Transverse colon (tissue), 4 donors: ENCODE results near the gene TMEM233. TPM values are rescaled to one million over a fixed set of nuclear protein-coding genes. Genes with fewer than 3 reads are reported as not detected.

ENCODE experiments used
- DNase-seq: peaks from one replicate; pipeline ENCODE4 v3.0.0-alpha.2; 2019
- H3K27ac ChIP-seq, 4 donors: fragments of 200-600 bp; sonication (generic); 2 replicates each; pipeline ENCODE4 v1.5.1; 2016 to 2018; ENCODE audit warnings: inconsistent platforms in 4 of 4
- H3K27me3 ChIP-seq: fragments of 200-600 bp; sonication (generic); 2 replicates; pipeline ENCODE4 v1.5.1; 2017; ENCODE audit warnings: inconsistent platforms
- H3K36me3 ChIP-seq, 4 donors: fragments of 200-600 bp; sonication (generic); 2 replicates each; pipeline ENCODE4 v1.5.1; 2017 to 2019; ENCODE audit warnings: inconsistent platforms in 4 of 4
- H3K4me1 ChIP-seq, 4 donors: fragments of 200-600 bp; sonication (generic); 2 replicates each; pipeline ENCODE4 v1.5.1; 2017 to 2020; ENCODE audit warnings: inconsistent platforms in 4 of 4
- H3K4me3 ChIP-seq, 4 donors: fragments of 200-600 bp; sonication (generic); 1 replicate in 1 of 4; 2 replicates in 3 of 4; pipeline versions ENCODE4 v1.5.1 to v1.6.1; 2017 to 2019; ENCODE audit warnings: inconsistent platforms in 4 of 4
- H3K9me3 ChIP-seq, 2 donors: fragments of 200-600 bp; sonication (generic); 2 replicates each; pipeline ENCODE4 v1.5.1; 2017 to 2019; ENCODE audit warnings: inconsistent platforms in 2 of 2
- CTCF ChIP-seq, 5 experiments: fragments of 200-600 bp in 3 of 5; fragments of 450-650 bp in 2 of 5; sonication (generic) in 3 of 5; IDR thresholded peaks; 1 replicate in 2 of 5; 2 replicates in 3 of 5; pipeline ENCODE4 v1.5.1; 2016 to 2017; ENCODE audit warnings: antibody characterized with exemption in 5 of 5, inconsistent platforms in 3 of 5, mild to moderate bottlenecking in 2 of 5, moderate library complexity in 1 of 5
- EP300 ChIP-seq: sonication (generic); formaldehyde crosslinking; IDR thresholded peaks from one replicate; pipeline ENCODE4 v1.6.1; 2017; ENCODE audit warnings: antibody characterized with exemption, low read depth
- POLR2A ChIP-seq: fragments of 450-650 bp; IDR thresholded peaks from one replicate; pipeline ENCODE4 v1.6.1; 2016; ENCODE audit warnings: antibody characterized with exemption, mild to moderate bottlenecking, moderate library complexity
- POLR2AphosphoS5 ChIP-seq, 3 donors: sonication (generic); formaldehyde crosslinking; IDR thresholded peaks; one replicate each; pipeline ENCODE4 v1.6.1; 2016; ENCODE audit warnings: antibody characterized with exemption in 3 of 3
- whole genome bisulfite sequencing, 2 donors: methylation state at CpG; one replicate each; pipeline ENCODE4 v1.1.5; 2018; ENCODE audit warnings: low coverage in 1 of 2; 5-methylcytosine and 5-hydroxymethylcytosine counted together
- in situ Hi-C, 4 donors: fragments of 200-750 bp; cut with MboI; loops; one replicate each; pipeline versions ENCODE4 v1.15.0 to v1.15.1; 2017; ENCODE audit warnings: low sequenced_read_pairs in 3 of 4, low pct_ligation_motif_present in 1 of 4, low pct_unique_long_range_greater_than_20kb in 1 of 4
- intact Hi-C: fragments of 100-400 bp; cut with DNase I; formaldehyde crosslinking; loops from one replicate; pipeline ENCODE4 v1.15.1; 2023; ENCODE audit warnings: low total_unique reads
- total RNA-seq, 4 donors: library from RNA; depleted of rRNA; stranded (reverse); fragments of >200 nt; gene quantifications; one replicate each; pipeline ENCODE4 v1.1.0, GENCODE V29; 2016

TMEM233 gene
- total RNA-seq, 4 donors from 2014 or later: 0.27 TPM; not detected in 3

GRCh38 chr12:119598159-119598558 is 4.6 kb downstream of the TMEM233 start:
- peaks cover 56% of the 10 kb centered on the region for H3K27me3 ChIP-seq
- H3K36me3 ChIP-seq: no peaks in the 10 kb centered on the region
- no peak overlapping the region for H3K27ac ChIP-seq
- intact Hi-C loops (no loop called here), in situ Hi-C loops (no loop called here)
- whole genome bisulfite sequencing, 2 donors: 55 to 83% methylated on average over 1 of the region's 1 CpG
- H3K9me3 ChIP-seq: no peaks in the 10 kb centered on the region
- H3K4me1 ChIP-seq: no peaks in the 10 kb centered on the region
- no peak overlapping the region for H3K4me3 ChIP-seq
- TF ChIP-seq EP300: no peak
- TF ChIP-seq CTCF (IDR thresholded peaks at IDR 0.05): no peak
- TF ChIP-seq POLR2A: no peak
- no peak for TF ChIP-seq POLR2AphosphoS5 (IDR thresholded peaks at IDR 0.05)
- DNase-seq: no peak

- Histone ChIP-seq H3K36me3 (no peaks in the 10 kb centered on the region), H3K9me3 (no peaks in the 10 kb centered on the region), H3K4me3 (no peak overlapping the region), H3K27ac (no peak overlapping the region), H3K27me3 (peaks cover 18% of the 10 kb centered on the region), H3K4me1 (no peaks in the 10 kb centered on the region)
- TF ChIP-seq CTCF (IDR thresholded peaks at IDR 0.05): no peak
- TF ChIP-seq EP300: no peak
- no peak for TF ChIP-seq POLR2AphosphoS5 (IDR thresholded peaks at IDR 0.05)
- no peak for TF ChIP-seq POLR2A
- WGBS, 2 donors: 66 to 71% methylated on average over 4 to 7 of the region's 7 CpGs
- in situ Hi-C loops (no loop called here), intact Hi-C loops (no loop called here)
- no peak for DNase-seq
These were observed 8.5 kb downstream of the TMEM233 start for GRCh38 chr12:119601877-119602733.

- no peak for TF ChIP-seq EP300
- TF ChIP-seq POLR2A: no peak
- no peak for TF ChIP-seq POLR2AphosphoS5 (IDR thresholded peaks at IDR 0.05)
- no peak for TF ChIP-seq CTCF (IDR thresholded peaks at IDR 0.05)
- 52 to 67% methylated on average over 4 of the region's 4 CpGs for whole genome bisulfite sequencing, 2 donors
- H3K4me1 ChIP-seq: no peaks in the 10 kb centered on the region
- intact Hi-C loops (no loop called here), in situ Hi-C loops (no loop called here)
- no peaks in the 10 kb centered on the region for H3K9me3 ChIP-seq
- no peak overlapping the region for H3K27ac ChIP-seq
- no peak overlapping the region for H3K4me3 ChIP-seq
- DNase-seq: no peak
- peaks cover 13% of the 10 kb centered on the region for H3K27me3 ChIP-seq
- no peaks in the 10 kb centered on the region for H3K36me3 ChIP-seq
These were observed 9.1 kb downstream of the TMEM233 start for GRCh38 chr12:119602734-119603094.

GRCh38 chr12:119603767-119604166 is 10.2 kb downstream of the TMEM233 start:
- TF ChIP-seq POLR2AphosphoS5 (IDR thresholded peaks at IDR 0.05) (no peak), POLR2A (no peak), CTCF (IDR thresholded peaks at IDR 0.05) (no peak), EP300 (no peak)
- H3K27me3 ChIP-seq: peaks cover 9% of the 10 kb centered on the region
- no peaks in the 10 kb centered on the region for H3K4me1 ChIP-seq
- H3K36me3 ChIP-seq: no peaks in the 10 kb centered on the region
- H3K27ac ChIP-seq: no peak overlapping the region
- no peaks in the 10 kb centered on the region for H3K9me3 ChIP-seq
- DNase-seq: no peak
- WGBS, 2 donors: 39 to 44% methylated on average over 2 of the region's 2 CpGs
- intact Hi-C loops (no loop called here), in situ Hi-C loops (no loop called here)
- H3K4me3 ChIP-seq: no peak overlapping the region
